H9 (cell line): Measurements from ENCODE around the gene ATE1. TPM values are rescaled to one million over a fixed set of nuclear protein-coding genes. Genes with fewer than 3 reads are reported as not detected.

Source experiments
- DNase-seq: peaks from one replicate; pipeline ENCODE4 v3.0.0-alpha.2; 2017
- H2AFZ ChIP-seq: one replicate; pipeline ENCODE4 v1.6.1; 2013; ENCODE audit warnings: mild to moderate bottlenecking, low read length, control low read depth, moderate library complexity
- H2AK5ac ChIP-seq: 2 replicates; pipeline ENCODE4 v1.6.1; 2013; ENCODE audit warnings: low read length, control low read depth, mixed read lengths; ENCODE audit not compliant: insufficient read length
- H2BK120ac ChIP-seq: one replicate; pipeline ENCODE4 v1.6.1; 2013; ENCODE audit warnings: low read depth, mild to moderate bottlenecking, low read length, control low read depth, inconsistent platforms; ENCODE audit not compliant: poor library complexity, severe bottlenecking
- H2BK12ac ChIP-seq: 2 replicates; pipeline ENCODE4 v1.6.1; 2013; ENCODE audit warnings: low read length, control low read depth, mixed read lengths, low read depth; ENCODE audit not compliant: insufficient read length
- H2BK15ac ChIP-seq: 2 replicates; pipeline ENCODE4 v1.6.1; 2013; ENCODE audit warnings: low read depth, low read length, control low read depth
- H2BK20ac ChIP-seq: one replicate; pipeline ENCODE4 v1.6.1; 2013; ENCODE audit warnings: low read depth, mild to moderate bottlenecking, low read length, control low read depth, inconsistent platforms; ENCODE audit not compliant: poor library complexity, severe bottlenecking
- H2BK5ac ChIP-seq: 2 replicates; pipeline ENCODE4 v1.6.1; 2013; ENCODE audit warnings: low read length, control low read depth, mixed read lengths; ENCODE audit not compliant: insufficient read length
- H3K14ac ChIP-seq: 2 replicates; pipeline ENCODE4 v1.6.1; 2013; ENCODE audit warnings: low read length, control low read depth; ENCODE audit not compliant: insufficient read depth
- H3K18ac ChIP-seq: 2 replicates; pipeline ENCODE4 v1.6.1; 2013; ENCODE audit warnings: low read depth, mild to moderate bottlenecking, mixed read lengths, low read length, control low read depth; ENCODE audit not compliant: insufficient read length
- H3K23ac ChIP-seq: 2 replicates; pipeline ENCODE4 v1.6.1; 2013; ENCODE audit warnings: low read length, control low read depth, mixed read lengths, low read depth; ENCODE audit not compliant: insufficient read length
- H3K23me2 ChIP-seq: 2 replicates; pipeline ENCODE4 v1.6.1; 2013; ENCODE audit warnings: low read depth, mild to moderate bottlenecking, mixed read lengths, low read length, control low read depth; ENCODE audit not compliant: insufficient read length, poor library complexity, severe bottlenecking
- H3K27ac ChIP-seq: 2 replicates; pipeline ENCODE4 v1.5.1; 2013; ENCODE audit warnings: low read length, control low read depth, mixed read lengths, low read depth; ENCODE audit not compliant: insufficient read length
- H3K27me3 ChIP-seq: 2 replicates; pipeline ENCODE4 v1.6.1; 2013; ENCODE audit warnings: low read length, control low read depth, inconsistent platforms; ENCODE audit not compliant: insufficient read depth
- H3K4ac ChIP-seq: 2 replicates; pipeline ENCODE4 v1.6.1; 2013; ENCODE audit warnings: low read depth, mild to moderate bottlenecking, control low read depth, inconsistent platforms, low read length, moderate library complexity
- H3K4me1 ChIP-seq: 2 replicates; pipeline ENCODE4 v1.6.1; 2013; ENCODE audit warnings: low read length, control low read depth, inconsistent platforms; ENCODE audit not compliant: insufficient read depth
- H3K4me2 ChIP-seq: 2 replicates; pipeline ENCODE4 v1.6.1; 2013; ENCODE audit warnings: low read length, control low read depth, mixed read lengths; ENCODE audit not compliant: insufficient read length, insufficient read depth
- H3K56ac ChIP-seq: 2 replicates; pipeline ENCODE4 v1.6.1; 2013; ENCODE audit warnings: low read depth, mild to moderate bottlenecking, mixed read lengths, low read length, control low read depth; ENCODE audit not compliant: insufficient read length
- H3K79me1 ChIP-seq: 2 replicates; pipeline ENCODE4 v1.6.1; 2013; ENCODE audit warnings: low read depth, mild to moderate bottlenecking, moderate library complexity, low read length, control low read depth, inconsistent platforms; ENCODE audit not compliant: insufficient read depth, poor library complexity, severe bottlenecking
- H3K79me2 ChIP-seq: 2 replicates; pipeline ENCODE4 v1.6.1; 2013; ENCODE audit warnings: low read length, control low read depth, inconsistent platforms; ENCODE audit not compliant: insufficient read depth
- H3K9ac ChIP-seq: 2 replicates; pipeline ENCODE4 v1.6.1; 2013; ENCODE audit warnings: low read length, control low read depth, mixed read lengths; ENCODE audit not compliant: insufficient read length; ENCODE audit errors: extremely low read depth
- H3K9me3 ChIP-seq: one replicate; pipeline ENCODE4 v1.6.1; 2013; ENCODE audit warnings: low read depth, low read length, inconsistent platforms; ENCODE audit not compliant: control insufficient read depth
- H3T11ph ChIP-seq: one replicate; pipeline ENCODE4 v1.6.1; 2013; ENCODE audit warnings: mild to moderate bottlenecking, low read length, control low read depth, inconsistent platforms
- H4K20me1 ChIP-seq: one replicate; pipeline ENCODE4 v1.6.1; 2013; ENCODE audit not compliant: control insufficient read depth, insufficient read length, insufficient read depth
- H4K5ac ChIP-seq: 2 replicates; pipeline ENCODE4 v1.6.1; 2013; ENCODE audit warnings: low read depth, mild to moderate bottlenecking, mixed read lengths, low read length, control low read depth; ENCODE audit not compliant: insufficient read length
- H4K8ac ChIP-seq: replicated peaks from 2 replicates; pipeline ENCODE4 v1.6.1; 2013; ENCODE audit warnings: low read length, control low read depth, mixed read lengths, low read depth; ENCODE audit not compliant: insufficient read length
- H4K91ac ChIP-seq: 2 replicates; pipeline ENCODE4 v1.6.1; 2013; ENCODE audit warnings: low read depth, mild to moderate bottlenecking, moderate library complexity, mixed read lengths, low read length, control low read depth; ENCODE audit not compliant: insufficient read length
- H3K27ac Mint-ChIP-seq, 3 experiments: 2 replicates in 2 of 3; 3 replicates in 1 of 3; pipeline ENCODE4 v1.8.0; 2020 to 2021; ENCODE audit warnings: mixed read lengths in 3 of 3, mild to moderate bottlenecking in 1 of 3, moderate library complexity in 1 of 3
- H3K27me3 Mint-ChIP-seq: 2 replicates; pipeline ENCODE4 v1.8.0; 2021; ENCODE audit warnings: low read depth, mild to moderate bottlenecking, moderate library complexity, mixed read lengths
- H3K36me3 Mint-ChIP-seq, 3 experiments: 2 replicates in 2 of 3; 3 replicates in 1 of 3; pipeline ENCODE4 v1.8.0; 2020 to 2021; ENCODE audit warnings: low read depth in 3 of 3, mixed read lengths in 3 of 3; ENCODE audit not compliant: insufficient read depth in 1 of 3
- H3K4me1 Mint-ChIP-seq, 2 experiments: 2 replicates each; pipeline ENCODE4 v1.8.0; 2020; ENCODE audit warnings: mixed read lengths in 2 of 2
- H3K4me3 Mint-ChIP-seq, 2 experiments: 2 replicates in 1 of 2; 3 replicates in 1 of 2; pipeline ENCODE4 v1.8.0; 2020 to 2021; ENCODE audit warnings: mild to moderate bottlenecking in 2 of 2, mixed read lengths in 2 of 2, moderate library complexity in 1 of 2
- H3K9me3 Mint-ChIP-seq, 2 experiments: 2 replicates in 1 of 2; 3 replicates in 1 of 2; pipeline ENCODE4 v1.8.0; 2020; ENCODE audit warnings: mild to moderate bottlenecking in 2 of 2, mixed read lengths in 2 of 2, moderate library complexity in 1 of 2
- WGBS: extraction: QIAGEN DNeasy Blood & Tissue Kit; methylation state at CpG from one replicate; pipeline ENCODE4 v1.1.7; 2013; ENCODE audit warnings: missing lambda C conversion rate, low lambda C conversion rate, mixed read lengths; ENCODE audit not compliant: insufficient read length; ENCODE audit errors: extremely low coverage; 5-methylcytosine and 5-hydroxymethylcytosine counted together
- total RNA-seq: library from RNA; stranded (reverse); gene quantifications from 2 replicates; pipeline ENCODE4 v1.2.1, GENCODE V29; 2021
- TF ChIP-seq, protein P1 (sequence below): fragments of 200-600 bp; sonication (generic); conservative IDR thresholded peaks from 3 replicates; pipeline ENCODE4 v1.8.0; 2021; ENCODE audit warnings: antibody characterized with exemption, mild to moderate bottlenecking

ATE1 gene
- total RNA-seq, 1 experiment from 2014 or later: 29.0 TPM

DNA sequence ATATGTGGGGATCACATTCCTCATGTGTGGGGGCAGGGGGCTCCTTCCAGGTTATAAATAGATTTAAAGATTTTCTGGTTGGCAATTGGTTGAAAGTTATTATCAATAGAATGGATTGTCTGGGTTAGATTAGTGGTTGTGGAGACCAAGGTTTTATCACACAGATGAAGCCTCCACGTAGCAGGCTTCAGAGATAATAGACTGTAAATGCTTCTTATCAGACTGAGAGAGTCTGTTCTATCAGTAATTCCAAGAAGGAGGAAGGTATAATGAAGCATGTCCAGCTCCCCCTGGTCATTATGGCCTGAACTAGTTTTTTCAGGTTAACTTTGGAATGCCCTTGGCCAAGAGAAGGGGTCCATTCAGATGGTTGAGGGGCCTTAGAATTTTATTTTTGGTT lies 211.9 kb downstream of the ATE1 start:
- H4K20me1 ChIP-seq: no peaks in the 10 kb centered on the region
- no peak overlapping the region for H3K4ac ChIP-seq
- H2AFZ ChIP-seq: no peak overlapping the region
- H3K27ac ChIP-seq: no peak overlapping the region
- peaks cover 7 to 22% (median 8%) of the 10 kb centered on the region in 3 experiments for H3K36me3 Mint-ChIP-seq
- H3K4me1 ChIP-seq: no peaks in the 10 kb centered on the region
- no peak overlapping the region for H2BK5ac ChIP-seq
- no peak overlapping the region for H3K4me3 Mint-ChIP-seq
- no peak overlapping the region for H2BK15ac ChIP-seq
- H3K9ac ChIP-seq: no peak overlapping the region
- no peak for DNase-seq
- no CpG with 5 or more reads among the region's 1 CpG for WGBS
- H2AK5ac ChIP-seq: no peak overlapping the region
- no peak overlapping the region for H3K14ac ChIP-seq
- no peaks in the 10 kb centered on the region; the same call in 1 of the 2 replicates for H3K27me3 Mint-ChIP-seq
- no peak overlapping the region for H3K56ac ChIP-seq
- no peak overlapping the region for H3T11ph ChIP-seq
- H3K27me3 ChIP-seq: no peaks in the 10 kb centered on the region
- TF ChIP-seq, protein P1, sequence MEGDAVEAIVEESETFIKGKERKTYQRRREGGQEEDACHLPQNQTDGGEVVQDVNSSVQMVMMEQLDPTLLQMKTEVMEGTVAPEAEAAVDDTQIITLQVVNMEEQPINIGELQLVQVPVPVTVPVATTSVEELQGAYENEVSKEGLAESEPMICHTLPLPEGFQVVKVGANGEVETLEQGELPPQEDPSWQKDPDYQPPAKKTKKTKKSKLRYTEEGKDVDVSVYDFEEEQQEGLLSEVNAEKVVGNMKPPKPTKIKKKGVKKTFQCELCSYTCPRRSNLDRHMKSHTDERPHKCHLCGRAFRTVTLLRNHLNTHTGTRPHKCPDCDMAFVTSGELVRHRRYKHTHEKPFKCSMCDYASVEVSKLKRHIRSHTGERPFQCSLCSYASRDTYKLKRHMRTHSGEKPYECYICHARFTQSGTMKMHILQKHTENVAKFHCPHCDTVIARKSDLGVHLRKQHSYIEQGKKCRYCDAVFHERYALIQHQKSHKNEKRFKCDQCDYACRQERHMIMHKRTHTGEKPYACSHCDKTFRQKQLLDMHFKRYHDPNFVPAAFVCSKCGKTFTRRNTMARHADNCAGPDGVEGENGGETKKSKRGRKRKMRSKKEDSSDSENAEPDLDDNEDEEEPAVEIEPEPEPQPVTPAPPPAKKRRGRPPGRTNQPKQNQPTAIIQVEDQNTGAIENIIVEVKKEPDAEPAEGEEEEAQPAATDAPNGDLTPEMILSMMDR: no peak
- no peak overlapping the region for H3K23ac ChIP-seq
- H4K91ac ChIP-seq: no peak overlapping the region
- H4K8ac ChIP-seq: no peak overlapping the region
- H2BK20ac ChIP-seq: no peak overlapping the region
- no peak overlapping the region for H3K4me2 ChIP-seq
- H3K4me1 Mint-ChIP-seq: peaks cover 2% of the 10 kb centered on the region in 2 experiments
- no peak overlapping the region for H4K5ac ChIP-seq
- no peak overlapping the region for H2BK120ac ChIP-seq
- H3K27ac Mint-ChIP-seq: no peak overlapping the region
- no peaks in the 10 kb centered on the region for H3K9me3 ChIP-seq
- no peak overlapping the region for H3K18ac ChIP-seq
- no peak overlapping the region for H2BK12ac ChIP-seq
- H3K79me1 ChIP-seq: no peaks in the 10 kb centered on the region
- H3K79me2 ChIP-seq: no peaks in the 10 kb centered on the region
- peaks cover 19 to 21% of the 10 kb centered on the region in 2 experiments for H3K9me3 Mint-ChIP-seq
- no peaks in the 10 kb centered on the region for H3K23me2 ChIP-seq
